K562 (cell line): ENCODE data around the gene CD96. TPM values are rescaled to one million over a fixed set of nuclear protein-coding genes. Genes with fewer than 3 reads are reported as not detected.

Experiments used
- ATAC-seq: fragments of 200-7000 bp; cut with Tn5 transposase; 3 replicates; pipeline ENCODE4 v1.9.1; 2020; ENCODE audit warnings: moderate library complexity
- BruUV-seq: library from RNA; stranded (reverse); fragments of 400-500 nt; replicated peaks from 2 replicates; lab custom pipeline; 2021; lab: Mats Ljungman, UMichigan
- CTCF ChIA-PET: fragments of 300-600 bp; formaldehyde crosslinking; extraction: SDS; loops from one replicate; lab custom pipeline; 2021; ENCODE audit warnings: low intra/inter-chr PET ratio; lab: Yijun Ruan, JAX
- POLR2A ChIA-PET: fragments of 300-600, 350-650 bp; sonication (Branson Sonifier 250); formaldehyde crosslinking; extraction: SDS; loops from one replicate; lab custom pipeline; 2021; ENCODE audit warnings: antibody characterized with exemption, inconsistent platforms; lab: Yijun Ruan, JAX
- DNase-seq, 4 experiments: peaks; one replicate each; pipeline versions ENCODE4 v3.0.0 to v3.0.0-alpha.2; 2011 to 2018; ENCODE audit warnings: low spot score in 3 of 4, mixed read lengths in 3 of 4; ENCODE audit errors: extremely low read depth in 1 of 4
- FAIRE-seq: peaks from 2 replicates; lab custom pipeline; 2011; peaks lifted over from hg19 to GRCh38; lab: Jason Lieb, UNC
- H2AFZ ChIP-seq: 2 replicates; pipeline ENCODE4 v1.6.0; 2011; ENCODE audit warnings: low read depth, low read length, control low read depth, inconsistent platforms
- H3K27ac ChIP-seq: fragments of 200-600 bp; 3 replicates; pipeline ENCODE4 v1.8.0; 2011; ENCODE audit warnings: low read depth, mild to moderate bottlenecking, control low read depth, inconsistent platforms, low read length, moderate library complexity, mixed read lengths; ENCODE audit errors: extremely low read depth
- H3K27me3 ChIP-seq, 2 experiments: fragments of 300-600 bp in 1 of 2; 2 replicates in 1 of 2; 3 replicates in 1 of 2; pipeline versions ENCODE4 v1.6.0 to v1.8.0; 2011; ENCODE audit warnings: inconsistent platforms in 2 of 2, low read length in 2 of 2, mild to moderate bottlenecking in 1 of 2, mixed read lengths in 1 of 2, moderate library complexity in 1 of 2; ENCODE audit not compliant: control insufficient read depth in 2 of 2, insufficient read depth in 2 of 2
- H3K36me3 ChIP-seq: fragments of 300-600 bp; 3 replicates; pipeline ENCODE4 v1.8.0; 2011; ENCODE audit warnings: mild to moderate bottlenecking, low read length, inconsistent platforms; ENCODE audit not compliant: control insufficient read depth, insufficient read depth
- H3K4me1 ChIP-seq, 2 experiments: fragments of 200-600 bp in 1 of 2; replicated peaks in 1 of 2; 2 replicates in 1 of 2; 3 replicates in 1 of 2; pipeline versions ENCODE4 v1.5.1 to v1.8.0; 2011; ENCODE audit warnings: inconsistent platforms in 2 of 2, low read length in 2 of 2, mild to moderate bottlenecking in 1 of 2, mixed read lengths in 1 of 2, moderate library complexity in 1 of 2; ENCODE audit not compliant: control insufficient read depth in 2 of 2, insufficient read depth in 2 of 2
- H3K4me2 ChIP-seq: 2 replicates; pipeline ENCODE4 v1.6.1; 2011; ENCODE audit warnings: low read length, control low read depth, inconsistent platforms, mixed read lengths; ENCODE audit not compliant: insufficient read depth
- H3K4me3 ChIP-seq: fragments of 200-600 bp; sonication (generic), shearing (Covaris generic); 2 replicates; pipeline ENCODE4 v1.5.1; 2016; ENCODE audit warnings: control low read depth, inconsistent platforms
- H3K79me2 ChIP-seq: fragments of 200-600 bp; 3 replicates; pipeline ENCODE4 v1.8.0; 2011; ENCODE audit warnings: low read length, inconsistent platforms; ENCODE audit not compliant: control insufficient read depth, insufficient read depth
- H3K9ac ChIP-seq, 2 experiments: 2 replicates each; pipeline versions ENCODE4 v1.6.0 to v1.6.1; 2011; ENCODE audit warnings: low read depth in 2 of 2, low read length in 2 of 2, control low read depth in 1 of 2, inconsistent platforms in 1 of 2, mild to moderate bottlenecking in 1 of 2, mixed read lengths in 1 of 2; ENCODE audit not compliant: insufficient read depth in 1 of 2
- H3K9me1 ChIP-seq: one replicate; pipeline ENCODE4 v1.6.0; 2011; ENCODE audit warnings: inconsistent platforms, mild to moderate bottlenecking, low read length, moderate library complexity; ENCODE audit not compliant: control insufficient read depth, insufficient read depth
- H3K9me3 ChIP-seq: replicated peaks from 2 replicates; pipeline ENCODE4 v1.5.1; 2011; ENCODE audit warnings: low read depth, low read length, inconsistent platforms; ENCODE audit not compliant: control insufficient read depth, insufficient read depth
- H4K20me1 ChIP-seq: replicated peaks from 2 replicates; pipeline ENCODE4 v1.6.1; 2011; ENCODE audit warnings: low read length, inconsistent platforms, mixed read lengths; ENCODE audit not compliant: control insufficient read depth, insufficient read depth
- ATF1 ChIP-seq, 2 experiments: fragments of 450-650 bp in 1 of 2; IDR thresholded peaks; 2 replicates each; pipeline ENCODE4 v1.6.1; 2016; ENCODE audit warnings: missing compliant biosample characterization in 1 of 2, missing genetic modification characterization in 1 of 2
- HDAC6 ChIP-seq: IDR thresholded peaks from 2 replicates; pipeline ENCODE4 v1.6.1; 2012; ENCODE audit warnings: low read depth, mild to moderate bottlenecking, control low read depth, inconsistent platforms, low read length, moderate library complexity
- RB1 ChIP-seq: fragments of 450-650 bp; IDR thresholded peaks from 2 replicates; pipeline ENCODE4 v1.6.1; 2017; ENCODE audit warnings: low read depth, mild to moderate bottlenecking
- TCF15 ChIP-seq: fragments of 250-450 bp; sonication (Bioruptor Pico); IDR thresholded peaks from 2 replicates; pipeline ENCODE4 v1.8.0; 2022; ENCODE audit warnings: moderate library complexity, mild to moderate bottlenecking, inconsistent platforms
- ZBTB40 ChIP-seq, 2 experiments: fragments of 450-650 bp in 1 of 2; sonication (generic) in 1 of 2; formaldehyde crosslinking in 1 of 2; IDR thresholded peaks; 2 replicates each; pipeline versions ENCODE4 v1.7.1 to v1.9.0; 2016 to 2022; ENCODE audit warnings: inconsistent platforms in 1 of 2, mild to moderate bottlenecking in 1 of 2, missing genetic modification reagents in 1 of 2
- ZNF217 ChIP-seq: sonication (generic); formaldehyde crosslinking; IDR thresholded peaks from 2 replicates; pipeline ENCODE4 v1.8.0; 2022; ENCODE audit warnings: mild to moderate bottlenecking, missing genetic modification reagents
- ZNF398 ChIP-seq: fragments of 250-450 bp; sonication (Bioruptor Pico); IDR thresholded peaks from 2 replicates; pipeline ENCODE4 v1.8.0; 2021; ENCODE audit warnings: moderate library complexity, mild to moderate bottlenecking, inconsistent platforms
- WGBS: fragments of 100-300 bp; shearing (Covaris generic); methylation state at CpG from one replicate; pipeline ENCODE4 v1.1.6; 2016; ENCODE audit warnings: low coverage, mixed read lengths; ENCODE audit not compliant: insufficient coverage; ENCODE audit errors: missing lambda C conversion rate; 5-methylcytosine and 5-hydroxymethylcytosine counted together
- in situ Hi-C: fragments of 300-500 bp; cut with MboI; formaldehyde crosslinking; loops from 4 replicates; pipeline ENCODE4 v1.15.0; 2018; ENCODE audit warnings: inconsistent platforms, mixed read lengths
- intact Hi-C: fragments of 100-400 bp; cut with micrococcal nuclease; formaldehyde crosslinking; loops from 2 replicates; pipeline ENCODE4 v1.14.2; 2022
- polyA plus RNA-seq, 8 experiments: library from polyadenylated mRNA; depleted of rRNA in 4 of 8; stranded (reverse) in 5 of 8; unstranded in 3 of 8; fragments of >200 nt; fragmentation: Nextera tagmentation in 2 of 8; fragmentation: Illumina TruSeq in 1 of 8; extraction: Ambion mirVana in 2 of 8; extraction: Trizol in 1 of 8; gene quantifications; 2 replicates each; pipeline versions ENCODE4 v1.2.1 to v1.2.3, GENCODE V29; 2011 to 2014; ENCODE audit warnings: inconsistent platforms in 1 of 8, missing spikeins in 1 of 8
- total RNA-seq, 7 experiments: library from RNA; depleted of rRNA in 6 of 7; stranded (reverse); fragments of >200 nt in 6 of 7; fragmentation: Illumina TruSeq in 2 of 7; extraction: Trizol in 2 of 7; gene quantifications; 2 replicates each; pipeline versions ENCODE4 v1.2.1 to v1.2.3, GENCODE V29; 2011 to 2021; ENCODE audit warnings: low replicate concordance in 1 of 7
- TF ChIP-seq, protein P1 (sequence below): fragments of 450-650 bp; IDR thresholded peaks from 2 replicates; pipeline ENCODE4 v1.6.1; 2017; ENCODE audit warnings: mild to moderate bottlenecking, moderate library complexity

Gene CD96
- total and polyA plus RNA-seq, 9 of the 15 experiments (the other 6 are each of a cell fraction or from before 2014, with no cell fraction given), result 0.32 to 5.7 (median 1.2) TPM

DNA sequence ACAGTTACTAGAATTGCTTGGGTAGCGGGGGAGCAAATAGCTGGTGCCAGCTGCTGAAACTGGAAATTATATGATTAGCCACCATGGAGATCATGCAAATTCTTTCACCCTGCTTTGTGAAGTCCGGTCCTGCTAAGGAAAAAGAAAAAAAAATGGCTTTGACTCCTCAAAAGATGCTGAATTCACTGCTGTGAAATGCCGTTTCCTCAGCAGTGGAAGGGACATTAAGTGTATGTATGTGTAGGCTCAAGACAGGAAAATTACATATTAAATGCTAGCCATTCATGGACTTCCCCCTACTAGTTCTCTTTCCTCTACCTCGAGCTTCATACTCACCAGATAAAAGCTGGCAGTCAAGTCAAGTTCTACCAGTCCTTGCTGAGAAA, 135.0 kb downstream of the CD96 start:
- Histone ChIP-seq H3K79me2 (no peaks in the 10 kb centered on the region), H3K4me1 (peaks cover 0 to 6% of the 10 kb centered on the region in 2 experiments; a peak in 3 of 5 replicates), H3K36me3 (no peaks in the 10 kb centered on the region), H3K27ac (no peak overlapping the region), H3K9me3 (no peaks in the 10 kb centered on the region), H4K20me1 (no peaks in the 10 kb centered on the region), H3K9ac (no peak overlapping the region), H3K27me3 (peaks cover 0 to 6% of the 10 kb centered on the region in 2 experiments; a peak in 1 of 5 replicates), H3K9me1 (no peaks in the 10 kb centered on the region), H2AFZ (no peak overlapping the region), H3K4me2 (no peak overlapping the region), H3K4me3 (no peak overlapping the region)
- POLR2A ChIA-PET, result no interaction called here
- BruUV-seq, result no TSS peak
- WGBS, result 4% methylated on average over 4 of the region's 4 CpGs
- intact Hi-C loops (no loop called here), in situ Hi-C loops (no loop called here)
- DNase-seq, result no peak
- no peak for FAIRE-seq
- CTCF ChIA-PET, result no interaction called here
- no peak for ATAC-seq
- TF ChIP-seq ZNF398 (no peak), ZNF217 (CRISPR knock-in tag) (no peak), RB1 (no peak), ZBTB40 (IDR thresholded peaks at IDR 0.05) (no peak), ZBTB40 (CRISPR knock-in tag; IDR thresholded peaks at IDR 0.05) (no peak), ATF1 (CRISPR knock-in tag; IDR thresholded peaks at IDR 0.05) (no peak), ATF1 (tag; IDR thresholded peaks at IDR 0.05) (no peak), HDAC6 (no peak), TCF15 (CRISPR knock-in tag) (no peak)
- TF ChIP-seq, protein P1, sequence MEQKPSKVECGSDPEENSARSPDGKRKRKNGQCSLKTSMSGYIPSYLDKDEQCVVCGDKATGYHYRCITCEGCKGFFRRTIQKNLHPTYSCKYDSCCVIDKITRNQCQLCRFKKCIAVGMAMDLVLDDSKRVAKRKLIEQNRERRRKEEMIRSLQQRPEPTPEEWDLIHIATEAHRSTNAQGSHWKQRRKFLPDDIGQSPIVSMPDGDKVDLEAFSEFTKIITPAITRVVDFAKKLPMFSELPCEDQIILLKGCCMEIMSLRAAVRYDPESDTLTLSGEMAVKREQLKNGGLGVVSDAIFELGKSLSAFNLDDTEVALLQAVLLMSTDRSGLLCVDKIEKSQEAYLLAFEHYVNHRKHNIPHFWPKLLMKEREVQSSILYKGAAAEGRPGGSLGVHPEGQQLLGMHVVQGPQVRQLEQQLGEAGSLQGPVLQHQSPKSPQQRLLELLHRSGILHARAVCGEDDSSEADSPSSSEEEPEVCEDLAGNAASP, result no peak
